ENCODE results near the gene COA1.
A peak's percentile ranks its signal among the peaks of the same experiment; 100 is the strongest.
"Not testable (repeated sequence)": the region's sequence is repeated elsewhere in the genome, so short reads cannot be mapped to it uniquely, and the experiment has no call there.

The COA1 gene

GRCh38 chr7:43758029-43758821 lies 28.9 kb upstream of the COA1 start, which contains the start of gene BLVRA:
BLVRA (plus strand) TSS chr7:43758680; CDS start chr7:43771159, 12,479 bp downstream.
- peak; percentile 43 for DNase-seq

GRCh38 chr7:43757073-43757720 lies 27.9 kb upstream of the COA1 start:
- no peak for DNase-seq

GRCh38 chr7:43756368-43757072 lies 27.2 kb upstream of the COA1 start:
- no peak for DNase-seq

GRCh38 chr7:43754596-43754995 lies 25.3 kb upstream of the COA1 start:
- no peak for DNase-seq

GRCh38 chr7:43753843-43754242 lies 24.5 kb upstream of the COA1 start:
- DNase-seq: no peak

GRCh38 chr7:43753271-43753810 lies 24.0 kb upstream of the COA1 start:
- DNase-seq: no peak

- DNase-seq: no peak
These were observed 23.1 kb upstream of the COA1 start for GRCh38 chr7:43752411-43752810.

GRCh38 chr7:43750016-43750887 lies 20.9 kb upstream of the COA1 start:
- DNase-seq: no peak

GRCh38 chr7:43749383-43749940 lies 20.1 kb upstream of the COA1 start:
- DNase-seq: no peak

- peak; percentile 31 for DNase-seq
These were observed 18.2 kb upstream of the COA1 start for GRCh38 chr7:43747328-43748105.

GRCh38 chr7:43742692-43743091 lies 13.4 kb upstream of the COA1 start:
- no peak for DNase-seq

- DNase-seq: no peak
These were observed 8.3 kb upstream of the COA1 start for GRCh38 chr7:43737467-43738127.

GRCh38 chr7:43735802-43736603 lies 6.7 kb upstream of the COA1 start:
- DNase-seq: no peak

- DNase-seq: no peak
These were observed 6.1 kb upstream of the COA1 start for GRCh38 chr7:43735403-43735801.

- not testable (repeated sequence) for DNase-seq
These were observed 5.4 kb upstream of the COA1 start for GRCh38 chr7:43734575-43735332.

GRCh38 chr7:43731494-43731893 lies 2.2 kb upstream of the COA1 start:
- DNase-seq: not testable (repeated sequence)

GRCh38 chr7:43729924-43730248 lies 563 bp upstream of the COA1 start:
- DNase-seq: no peak

- no peak for DNase-seq
These were observed 1.8 kb downstream of the COA1 start for GRCh38 chr7:43727494-43727893.

- DNase-seq: no peak
These were observed 2.3 kb downstream of the COA1 start for GRCh38 chr7:43727003-43727402.
